Fibroblast of pulmonary artery (primary cell): Measurements from ENCODE around the gene COL4A2.

Source experiments
- DNase-seq: peaks from one replicate; pipeline ENCODE4 v3.0.0-alpha.2; 2010; ENCODE audit warnings: low read depth
- H3K4me3 ChIP-seq: replicated peaks from 2 replicates; pipeline ENCODE4 v1.5.1; 2011; ENCODE audit warnings: low read depth, mild to moderate bottlenecking, control low read depth, low read length, moderate library complexity
- TF ChIP-seq, protein P1 (sequence below): IDR thresholded peaks from 2 replicates; pipeline ENCODE4 v1.5.1; 2011; ENCODE audit warnings: mild to moderate bottlenecking, control low read depth, low read length, inconsistent platforms; ENCODE audit errors: missing control alignments

COL4A2 gene

DNA sequence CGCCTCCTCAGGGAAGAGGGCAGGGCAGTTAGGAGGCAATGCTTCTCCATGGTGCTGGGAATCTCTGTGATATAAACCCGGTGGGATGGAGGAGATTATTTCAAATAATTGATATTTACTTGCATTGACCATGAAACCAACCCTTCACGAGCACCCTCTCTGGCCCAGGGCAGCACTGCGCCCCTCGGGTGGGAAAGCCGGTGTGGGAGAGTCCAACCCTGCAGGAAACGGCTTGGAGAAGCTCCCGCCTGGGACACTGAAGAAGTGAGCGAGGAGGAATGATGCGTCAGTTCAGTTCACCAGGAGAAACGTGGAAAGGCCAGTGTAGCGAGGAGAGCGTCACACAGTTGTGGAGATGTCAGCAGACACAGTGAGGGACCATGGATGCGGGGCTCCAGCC lies 99.9 kb downstream of the COL4A2 start:
- H3K4me3 ChIP-seq = no peak overlapping the region
- no peak for DNase-seq
- TF ChIP-seq, protein P1, sequence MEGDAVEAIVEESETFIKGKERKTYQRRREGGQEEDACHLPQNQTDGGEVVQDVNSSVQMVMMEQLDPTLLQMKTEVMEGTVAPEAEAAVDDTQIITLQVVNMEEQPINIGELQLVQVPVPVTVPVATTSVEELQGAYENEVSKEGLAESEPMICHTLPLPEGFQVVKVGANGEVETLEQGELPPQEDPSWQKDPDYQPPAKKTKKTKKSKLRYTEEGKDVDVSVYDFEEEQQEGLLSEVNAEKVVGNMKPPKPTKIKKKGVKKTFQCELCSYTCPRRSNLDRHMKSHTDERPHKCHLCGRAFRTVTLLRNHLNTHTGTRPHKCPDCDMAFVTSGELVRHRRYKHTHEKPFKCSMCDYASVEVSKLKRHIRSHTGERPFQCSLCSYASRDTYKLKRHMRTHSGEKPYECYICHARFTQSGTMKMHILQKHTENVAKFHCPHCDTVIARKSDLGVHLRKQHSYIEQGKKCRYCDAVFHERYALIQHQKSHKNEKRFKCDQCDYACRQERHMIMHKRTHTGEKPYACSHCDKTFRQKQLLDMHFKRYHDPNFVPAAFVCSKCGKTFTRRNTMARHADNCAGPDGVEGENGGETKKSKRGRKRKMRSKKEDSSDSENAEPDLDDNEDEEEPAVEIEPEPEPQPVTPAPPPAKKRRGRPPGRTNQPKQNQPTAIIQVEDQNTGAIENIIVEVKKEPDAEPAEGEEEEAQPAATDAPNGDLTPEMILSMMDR = no peak

DNA sequence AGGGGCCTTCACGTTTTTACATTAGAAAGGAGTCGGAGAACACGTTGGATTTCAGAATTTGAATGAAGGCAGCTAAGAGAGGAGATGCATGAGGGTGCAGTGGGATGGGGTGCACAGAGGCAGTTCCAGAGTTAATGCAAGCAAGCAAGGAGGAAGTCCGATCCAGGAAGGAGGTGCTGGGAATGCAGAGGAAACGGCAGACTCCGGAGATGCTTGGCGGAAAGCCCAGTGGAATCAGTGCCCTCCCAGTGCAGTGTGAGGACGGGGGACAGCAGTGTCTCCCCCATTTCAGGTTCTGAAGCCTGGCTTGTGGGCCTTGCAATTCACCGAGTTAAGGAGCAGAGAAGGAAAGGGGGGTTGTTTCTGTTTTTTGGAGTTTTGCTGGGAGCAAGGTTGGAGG lies 100.4 kb downstream of the COL4A2 start:
- DNase-seq = no peak
- no peak overlapping the region for H3K4me3 ChIP-seq
- TF ChIP-seq, protein P1 = no peak

DNA sequence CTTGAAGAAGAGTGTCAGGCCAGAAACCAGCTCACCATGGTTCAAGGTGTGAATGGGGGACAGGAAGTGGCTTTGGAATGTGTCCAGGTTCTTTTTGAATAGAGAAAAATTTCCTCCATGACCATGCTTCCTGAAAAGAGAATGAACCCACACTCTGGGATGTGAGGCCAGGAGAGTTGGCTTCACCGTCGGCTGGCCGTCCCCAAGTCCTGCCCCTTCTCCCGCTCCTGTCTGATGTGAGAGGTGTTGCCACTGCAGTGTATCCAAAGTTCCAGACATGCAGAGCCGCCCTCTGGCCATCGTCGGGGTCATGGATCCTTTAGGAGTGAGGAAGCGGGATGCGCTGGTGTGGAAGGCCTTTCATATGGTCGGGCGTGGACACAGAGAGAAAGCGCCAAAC lies 101.2 kb downstream of the COL4A2 start:
- TF ChIP-seq, protein P1 = no peak
- no peak overlapping the region for H3K4me3 ChIP-seq
- DNase-seq = no peak

DNA sequence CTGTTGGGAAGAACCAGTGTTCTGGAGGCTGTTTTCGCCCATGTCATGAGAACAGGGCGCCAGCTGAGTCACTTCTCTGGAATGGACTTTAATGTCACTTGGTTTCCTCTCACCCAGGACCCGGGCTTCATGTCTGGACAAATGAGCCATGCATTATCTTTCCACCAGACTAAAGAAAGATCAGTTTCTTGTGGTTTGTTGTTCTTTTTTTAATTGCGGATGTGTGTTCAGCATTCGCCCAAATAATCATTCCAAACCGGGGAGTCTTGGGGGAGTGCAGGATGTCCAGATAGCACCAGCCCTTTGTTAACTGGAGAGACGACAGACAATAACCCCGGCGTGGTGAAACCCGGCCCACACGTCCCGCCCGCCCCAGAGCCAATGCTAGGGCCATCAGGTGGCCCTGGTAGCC lies 102.5 kb downstream of the COL4A2 start:
- TF ChIP-seq, protein P1 = no peak
- peak; percentile 88 for DNase-seq
- H3K4me3 ChIP-seq = no peak overlapping the region

DNA sequence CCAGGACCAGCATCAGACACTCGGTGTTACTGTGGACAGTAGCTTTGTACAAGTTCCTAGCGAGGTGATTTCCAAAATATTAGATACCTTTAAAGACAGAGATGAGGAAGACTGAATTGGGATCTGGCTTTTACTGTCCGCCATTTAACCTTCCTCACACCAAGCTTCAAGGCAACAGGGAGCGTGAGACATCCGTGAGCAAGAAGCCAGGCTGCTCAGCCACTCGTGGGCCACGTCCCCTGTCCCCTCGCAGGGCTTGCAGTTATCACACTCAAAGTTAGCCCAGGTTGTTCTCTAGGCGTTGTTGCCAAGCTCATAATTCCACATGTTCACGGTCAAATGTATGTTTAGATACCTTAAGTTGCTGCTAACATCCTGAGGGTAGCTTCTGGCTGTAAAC lies 102.9 kb downstream of the COL4A2 start:
- TF ChIP-seq, protein P1 = no peak
- DNase-seq = no peak
- H3K4me3 ChIP-seq = no peak overlapping the region

DNA sequence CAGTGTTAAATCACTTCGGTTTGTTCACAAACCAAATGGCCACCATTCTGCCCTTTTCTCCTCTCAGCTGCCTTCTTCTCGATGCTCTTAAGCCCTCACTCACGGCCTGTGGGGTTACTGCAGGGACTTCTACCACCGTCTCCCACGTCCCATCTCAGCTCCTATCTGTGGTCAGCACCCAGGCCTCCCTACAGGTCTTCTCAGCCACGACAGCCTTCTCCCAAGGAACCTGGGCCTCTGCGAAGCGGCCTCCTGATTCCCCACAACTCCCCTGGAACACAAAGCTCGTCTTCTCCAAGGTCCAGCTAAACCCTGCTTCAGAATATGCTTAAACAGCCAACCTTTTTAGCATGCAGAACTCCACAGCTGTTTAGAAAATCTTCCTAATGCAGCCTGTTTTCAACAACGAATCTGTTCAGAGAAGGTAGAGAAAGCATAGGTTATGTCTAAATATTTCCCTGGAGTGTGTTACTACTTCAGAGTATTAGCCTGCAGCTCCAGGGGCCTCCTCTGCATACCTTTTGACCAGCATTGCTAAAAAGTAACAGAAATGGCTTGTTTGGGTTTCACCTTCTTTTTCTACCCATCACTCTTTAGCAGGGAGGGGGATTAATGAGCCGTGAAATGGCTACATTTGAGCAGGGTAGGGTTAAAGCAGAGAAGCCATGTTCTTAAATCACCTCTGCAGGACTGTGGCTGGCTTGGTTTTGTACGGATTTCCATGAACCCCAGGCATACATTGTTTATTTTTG lies 104.0 kb downstream of the COL4A2 start:
- TF ChIP-seq, protein P1 = no peak
- no peak overlapping the region for H3K4me3 ChIP-seq
- DNase-seq = no peak

DNA sequence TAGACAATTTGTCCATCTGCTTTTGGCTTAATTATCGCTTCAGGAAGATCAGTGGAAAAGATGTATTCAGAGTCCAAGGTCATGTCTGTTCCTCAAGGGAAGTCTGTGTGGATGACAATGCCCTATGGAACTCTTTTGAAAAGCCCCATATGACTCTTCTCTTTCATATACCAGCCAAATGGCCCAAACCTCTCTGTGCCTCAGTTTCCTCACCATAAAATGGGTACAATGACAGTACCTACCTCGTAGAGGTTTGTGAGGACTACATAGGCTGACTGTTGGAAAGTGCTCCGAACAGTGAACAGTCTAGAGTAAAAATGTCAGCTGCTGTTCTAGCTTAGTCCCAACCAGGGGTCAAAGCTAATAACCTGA lies 104.6 kb downstream of the COL4A2 start:
- TF ChIP-seq, protein P1 = no peak
- H3K4me3 ChIP-seq = no peak overlapping the region
- no peak for DNase-seq
